Ramos (cell line): Measurements from ENCODE around the gene ATF6.

Experiments used
- in situ Hi-C: fragments of 300-500 bp; cut with MboI; formaldehyde crosslinking; loops from one replicate; pipeline ENCODE4 v1.14.3; 2022; ENCODE audit warnings: low sequenced_read_pairs; ENCODE audit not compliant: unreplicated experiment

Gene ATF6

DNA sequence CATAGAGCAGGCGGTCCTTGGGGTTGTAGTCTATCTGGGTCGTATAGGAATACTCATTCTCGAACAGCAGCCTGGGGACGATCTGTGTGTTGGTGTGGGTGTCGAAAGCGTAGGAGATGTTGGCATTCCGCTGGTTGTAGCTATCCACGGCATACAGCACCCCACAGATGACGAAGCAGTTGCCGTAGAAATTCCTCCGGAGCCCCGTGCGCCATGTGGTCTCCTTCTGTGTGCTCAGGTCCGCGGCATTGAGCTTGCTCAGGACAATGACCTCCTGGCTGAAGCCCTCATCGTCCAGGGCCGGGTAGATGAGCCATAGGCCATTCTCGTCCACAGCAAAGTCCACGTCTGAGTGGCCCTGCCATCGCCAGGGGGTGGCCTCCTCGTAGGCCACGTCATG is 217.6 kb downstream of the ATF6 start:
- in situ Hi-C loops = no loop called here

DNA sequence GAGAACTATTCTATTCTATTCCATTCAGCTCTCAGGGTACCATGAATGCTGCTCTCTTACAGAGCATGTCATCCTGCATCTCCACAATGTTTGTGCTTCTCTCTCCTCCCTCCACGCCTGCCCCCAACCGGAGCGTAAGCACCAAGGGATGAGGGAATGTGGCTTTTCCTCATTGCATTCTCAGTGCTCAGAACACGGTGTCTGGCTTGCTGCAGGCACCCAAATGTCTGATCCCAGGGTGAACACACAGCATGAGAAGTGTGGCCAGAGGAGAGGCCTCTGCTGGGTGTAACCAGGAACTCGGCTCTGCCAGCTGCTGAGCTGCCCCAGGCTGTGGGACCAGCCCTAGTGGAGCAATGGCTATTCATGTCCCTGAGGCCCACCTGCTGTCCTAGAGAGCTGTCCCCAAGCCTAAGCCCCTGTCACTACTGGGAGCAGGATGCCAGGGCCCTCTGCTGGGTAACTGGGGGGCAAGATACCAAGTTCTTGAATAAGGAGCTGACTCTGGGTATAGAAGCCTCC is 219.2 kb downstream of the ATF6 start:
- in situ Hi-C loops = no loop called here

DNA sequence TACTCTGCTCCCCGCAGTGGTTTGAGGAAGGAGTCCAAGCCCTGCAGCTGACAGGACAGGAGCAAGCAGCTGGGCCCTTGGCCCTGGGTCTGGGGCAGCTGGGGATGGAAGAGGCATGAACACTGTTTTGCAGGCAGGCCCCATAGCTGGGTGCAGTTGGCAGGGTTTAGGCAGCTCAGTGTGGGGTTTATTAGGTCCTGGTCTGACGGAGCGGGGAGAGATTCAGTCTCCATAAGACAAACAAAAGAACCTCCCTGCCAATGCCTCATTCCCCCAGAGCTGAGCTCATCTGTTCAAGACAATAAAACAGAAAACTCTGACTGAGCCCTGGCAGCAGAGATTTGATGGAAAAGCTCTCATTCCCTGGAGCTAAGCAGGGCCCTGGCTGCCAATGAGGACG is 220.2 kb downstream of the ATF6 start:
- in situ Hi-C loops = no loop called here

DNA sequence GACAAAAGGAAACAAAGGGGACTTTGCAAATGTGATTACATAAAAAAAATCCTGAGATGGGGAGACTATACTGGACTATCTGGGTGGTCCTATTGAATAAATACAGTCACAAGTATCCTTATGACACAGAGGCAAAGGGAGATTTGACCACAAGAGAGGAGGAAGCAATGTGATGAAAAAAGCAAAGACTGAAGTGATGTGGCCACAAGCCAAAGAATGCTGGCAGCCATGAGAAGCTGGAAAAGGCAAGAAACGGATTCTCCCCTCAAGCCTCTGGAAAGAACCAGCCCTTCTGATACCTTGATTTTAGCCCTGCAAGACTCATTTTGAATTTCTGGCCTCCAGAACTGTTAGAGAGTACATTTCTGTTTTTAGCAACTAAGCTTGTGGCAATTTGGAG is 221.2 kb downstream of the ATF6 start:
- in situ Hi-C loops = no loop called here

DNA sequence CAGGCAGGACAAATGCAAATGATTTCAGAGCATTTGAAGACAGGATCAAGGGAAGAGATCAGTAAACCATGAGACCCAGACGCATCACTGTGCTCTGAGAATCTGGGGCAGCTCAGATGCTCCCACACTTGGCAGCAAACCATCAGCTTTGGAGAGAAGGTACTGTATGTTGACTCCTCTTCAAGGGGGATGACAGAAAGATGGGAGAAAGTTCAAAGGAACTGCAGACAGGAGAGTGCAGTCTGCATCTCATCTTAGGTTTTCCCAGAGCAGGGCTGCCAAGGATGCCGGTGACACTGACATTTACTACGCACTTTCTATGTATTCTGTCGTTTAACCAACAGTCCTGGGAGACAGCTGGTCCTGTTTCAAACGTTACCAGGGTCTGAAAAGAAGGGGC is 221.8 kb downstream of the ATF6 start:
- in situ Hi-C loops = no loop called here

DNA sequence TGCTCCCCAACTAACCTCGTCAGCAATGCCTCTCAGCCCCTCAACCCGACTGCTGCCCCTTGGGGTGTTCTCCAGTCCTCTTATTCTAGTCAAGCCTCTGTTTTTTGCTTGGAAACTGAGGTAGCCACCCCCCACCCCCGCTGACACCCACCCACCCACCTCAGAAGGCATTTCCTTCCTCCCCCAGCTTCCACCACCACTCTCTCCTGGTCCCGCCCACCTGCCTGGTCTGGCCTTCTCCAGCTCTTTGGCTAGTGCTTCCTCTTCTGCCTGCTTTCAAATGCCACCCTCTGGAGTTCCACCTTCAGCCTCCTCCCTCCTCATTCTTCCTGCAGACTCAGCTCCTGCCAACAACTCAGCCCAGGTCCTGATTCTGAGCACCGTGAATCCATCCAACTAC is 222.3 kb downstream of the ATF6 start:
- in situ Hi-C loops = no loop called here

DNA sequence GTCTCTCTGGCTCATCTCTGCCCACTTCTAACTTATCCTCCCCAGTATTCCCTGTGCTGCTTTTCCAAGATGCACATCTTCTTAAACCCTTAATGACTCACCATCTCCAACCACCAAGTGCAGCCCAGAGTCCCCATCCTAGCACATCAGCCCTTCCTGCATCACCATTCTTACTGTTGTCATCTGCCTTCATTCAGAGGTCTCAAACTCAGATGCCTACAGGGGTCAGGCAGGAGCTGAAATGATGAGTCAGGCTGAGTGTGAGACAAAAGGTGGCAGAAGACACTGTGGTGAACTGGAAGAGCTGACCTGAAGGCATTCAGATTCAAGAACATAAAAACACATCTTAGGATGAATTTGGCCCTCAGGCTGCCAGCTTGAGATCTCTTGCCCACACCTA is 223.0 kb downstream of the ATF6 start:
- in situ Hi-C loops = no loop called here

DNA sequence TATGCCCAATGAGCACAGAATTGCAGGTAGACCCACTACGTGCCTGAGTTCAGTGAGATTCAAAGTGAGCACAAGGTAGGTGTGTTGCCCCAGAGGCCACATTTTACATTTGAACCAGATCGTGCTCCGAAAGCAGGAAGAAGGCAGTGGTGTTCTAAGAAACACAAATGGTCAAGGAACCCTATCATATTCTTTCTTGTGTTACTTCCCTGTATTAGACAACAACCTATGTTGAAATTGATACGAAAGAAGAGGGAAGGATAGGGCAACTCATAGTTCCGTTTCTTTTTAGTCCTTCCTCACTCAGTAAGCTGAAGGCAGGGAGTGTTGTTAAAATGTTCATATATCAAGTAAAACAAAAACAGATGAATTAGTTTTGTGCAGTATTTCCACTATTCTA is 223.7 kb downstream of the ATF6 start:
- in situ Hi-C loops = no loop called here

DNA sequence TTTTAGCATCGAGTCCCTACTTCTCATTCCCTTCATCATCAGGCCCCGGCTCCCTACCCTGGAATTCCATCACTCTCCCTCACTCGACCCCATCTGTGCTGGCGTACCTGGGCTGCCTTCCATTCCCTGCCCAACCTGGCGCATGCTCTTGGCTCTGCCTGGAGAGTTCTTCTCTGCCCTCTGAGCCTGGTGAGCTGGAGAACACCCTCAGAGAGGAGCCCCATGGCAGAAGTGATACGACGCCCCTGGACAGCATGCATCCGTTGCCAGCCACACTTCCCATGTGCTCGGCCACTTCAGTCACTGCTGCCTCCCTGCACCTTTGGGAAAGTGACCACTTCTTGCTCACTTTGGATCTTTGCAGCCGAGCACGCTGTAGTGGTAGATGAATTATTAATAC is 227.5 kb downstream of the ATF6 start:
- in situ Hi-C loops = no loop called here

DNA sequence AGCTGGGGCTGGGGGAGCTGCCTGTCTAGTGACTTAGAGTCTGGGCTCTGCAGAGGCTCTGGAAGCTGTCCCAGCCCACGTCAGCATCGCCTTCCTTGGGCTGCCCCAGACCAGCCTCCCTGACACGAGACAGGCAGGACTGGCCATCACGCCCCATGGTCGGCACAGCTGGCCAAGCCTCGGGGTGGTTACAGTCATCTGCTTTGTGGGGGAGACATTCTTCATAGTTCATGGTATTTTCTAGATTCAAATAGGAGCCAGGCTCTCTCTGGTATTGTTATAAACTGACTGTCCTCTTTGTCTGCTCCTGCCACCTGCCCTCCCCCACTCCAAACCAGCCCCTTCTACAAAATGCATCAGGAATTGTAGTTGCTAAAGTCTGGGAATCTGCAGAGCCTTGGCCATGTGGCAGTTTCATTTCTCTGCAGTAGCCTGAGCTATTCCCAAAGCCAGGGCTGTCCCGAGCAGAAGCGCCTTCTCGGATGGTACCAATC is 228.1 kb downstream of the ATF6 start:
- in situ Hi-C loops = no loop called here

DNA sequence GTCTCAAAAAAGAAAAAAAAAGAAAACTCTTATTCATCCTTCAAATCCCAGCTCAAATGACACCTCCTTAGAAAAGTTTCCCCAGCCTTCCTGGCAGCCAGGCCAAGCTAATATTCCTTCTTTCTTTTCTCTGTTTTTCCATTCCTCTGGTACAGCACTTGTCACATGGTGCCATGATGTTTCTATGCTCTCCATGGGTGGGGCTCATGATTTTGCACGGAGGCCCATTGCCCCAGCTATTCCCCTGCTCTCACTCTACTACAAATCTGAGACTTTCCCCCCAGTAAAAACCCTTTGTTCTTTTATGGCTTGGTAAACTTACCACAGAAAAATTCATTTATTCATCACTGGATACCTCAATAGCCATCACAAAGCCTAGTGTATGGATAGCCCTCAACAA is 231.0 kb downstream of the ATF6 start:
- in situ Hi-C loops = no loop called here

DNA sequence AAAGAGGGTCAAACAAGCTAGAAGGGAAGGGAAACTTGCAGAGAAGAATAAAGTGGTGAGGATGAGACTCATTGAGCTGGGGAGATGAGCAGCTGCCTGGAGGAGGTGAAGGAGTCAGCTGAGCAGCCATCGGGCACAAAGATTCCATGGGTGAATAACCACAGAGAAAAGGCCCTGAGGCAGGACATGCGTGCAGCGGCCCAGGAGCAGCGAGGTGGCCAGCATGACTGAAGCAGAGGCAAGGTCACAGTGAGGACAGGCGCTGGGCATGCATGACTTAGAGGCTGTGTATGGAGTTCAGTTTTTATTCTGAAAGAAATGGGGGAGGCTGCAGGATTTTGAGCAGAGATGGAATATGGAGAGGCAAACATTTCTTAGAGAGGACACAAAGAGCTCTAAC is 232.7 kb downstream of the ATF6 start:
- in situ Hi-C loops = no loop called here

DNA sequence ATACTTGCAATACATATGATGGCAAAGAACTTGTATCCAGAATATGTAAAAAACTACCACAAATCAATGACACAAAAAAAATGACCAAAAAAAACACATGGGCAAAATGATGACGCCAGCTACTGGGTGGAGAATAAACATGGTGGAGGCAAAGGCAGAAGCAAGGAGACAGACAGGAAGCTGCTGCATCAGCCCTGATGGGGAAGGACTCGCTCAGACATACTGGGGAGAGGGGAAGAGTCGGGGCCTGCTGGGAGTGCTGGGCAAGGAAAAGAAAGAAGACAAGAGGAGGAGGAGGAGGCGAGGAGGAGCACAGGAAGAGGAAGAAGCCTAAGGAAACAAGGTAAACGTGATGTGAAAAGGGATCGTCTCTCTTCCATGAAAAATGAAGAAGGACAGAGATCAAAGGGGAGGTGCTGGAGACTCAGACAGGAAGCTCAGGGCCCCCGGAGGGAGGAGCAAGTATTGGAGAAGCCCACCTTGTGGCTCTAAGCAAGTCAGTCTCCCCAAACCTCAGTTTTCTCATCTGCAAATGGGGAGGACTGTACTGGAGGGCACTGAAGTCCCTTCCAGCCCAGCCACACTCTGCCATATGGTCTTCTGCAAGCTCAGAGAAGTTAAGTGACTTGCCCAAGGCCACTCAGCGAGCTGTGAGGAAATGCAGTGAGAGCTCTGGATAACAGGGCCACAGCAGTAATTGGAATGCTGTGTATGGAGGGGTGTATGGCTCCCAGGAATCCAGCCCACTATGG is 233.4 kb downstream of the ATF6 start:
- in situ Hi-C loops = no loop called here

DNA sequence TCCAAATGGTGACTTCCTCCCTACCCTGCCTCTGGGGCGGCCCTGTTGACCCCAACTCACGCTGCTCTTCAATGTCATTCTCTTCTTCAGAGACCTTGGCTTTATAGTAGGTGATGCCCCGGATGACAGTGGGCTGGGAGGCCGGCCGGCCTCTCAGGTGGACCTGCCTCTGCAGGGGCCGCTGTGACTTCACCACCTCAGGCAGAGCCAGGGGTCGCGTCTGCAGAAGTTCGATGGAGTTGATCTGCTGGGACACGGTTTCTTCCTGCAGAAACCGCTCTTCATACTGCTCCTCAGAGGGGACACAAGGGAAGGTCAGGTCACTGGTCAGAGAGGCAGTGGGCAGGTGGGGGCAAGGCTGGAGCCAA is 233.9 kb downstream of the ATF6 start:
- in situ Hi-C loops = no loop called here

DNA sequence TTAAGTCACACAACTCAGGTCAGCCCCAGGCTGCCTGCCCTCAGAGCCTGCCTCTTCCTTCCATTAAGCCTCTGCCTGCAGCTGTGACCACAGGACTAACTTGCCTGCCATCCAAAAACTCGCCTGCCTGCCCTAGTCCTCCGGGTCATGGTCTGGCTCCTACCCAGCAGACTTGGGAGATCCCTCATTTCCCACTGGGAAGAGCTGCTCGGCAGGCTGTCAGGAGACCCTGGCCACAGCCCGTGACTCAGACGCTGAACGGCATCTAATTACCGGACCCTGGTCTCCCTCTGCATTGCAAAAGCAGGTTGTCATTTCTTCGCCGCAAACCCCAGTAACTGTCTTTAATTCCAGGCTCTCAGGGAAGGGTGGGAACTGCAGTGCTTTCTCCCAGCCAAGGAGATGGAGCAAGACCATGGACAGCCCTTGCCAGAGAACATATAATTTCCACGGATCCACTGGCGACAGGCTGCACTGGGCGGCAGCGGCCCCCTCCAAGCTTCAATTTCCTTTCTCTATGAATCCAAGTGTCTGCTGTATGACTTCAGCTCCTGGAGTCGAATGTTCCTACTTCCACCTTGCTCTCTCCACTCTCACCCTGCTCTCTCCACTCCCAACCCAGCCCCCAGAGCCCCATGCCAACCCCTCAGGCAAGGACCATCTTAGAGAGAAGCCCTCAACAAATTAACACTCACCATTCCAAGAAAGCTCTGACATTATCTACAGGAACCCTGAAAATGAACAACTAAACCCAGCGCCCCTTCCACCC is 237.1 kb downstream of the ATF6 start:
- in situ Hi-C loops = no loop called here

DNA sequence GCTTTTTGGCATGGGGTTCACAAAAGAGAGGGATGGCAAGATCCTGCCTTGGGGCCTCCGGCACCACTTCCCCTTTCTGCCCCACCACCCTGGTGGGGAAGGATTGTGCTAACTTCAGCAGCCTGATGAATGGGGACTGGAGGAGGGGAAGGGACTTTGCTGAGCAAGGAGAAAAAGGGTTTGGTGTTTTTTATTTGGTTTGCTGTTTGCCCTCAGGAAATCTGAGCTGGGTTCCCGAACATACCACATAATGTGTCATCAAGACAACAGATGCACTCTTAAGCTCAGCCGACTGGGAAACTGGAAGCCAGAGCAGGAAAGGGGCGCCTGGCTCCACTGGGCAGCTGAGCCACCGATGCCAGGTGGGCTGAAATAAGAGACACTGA is 237.7 kb downstream of the ATF6 start:
- in situ Hi-C loops = no loop called here

DNA sequence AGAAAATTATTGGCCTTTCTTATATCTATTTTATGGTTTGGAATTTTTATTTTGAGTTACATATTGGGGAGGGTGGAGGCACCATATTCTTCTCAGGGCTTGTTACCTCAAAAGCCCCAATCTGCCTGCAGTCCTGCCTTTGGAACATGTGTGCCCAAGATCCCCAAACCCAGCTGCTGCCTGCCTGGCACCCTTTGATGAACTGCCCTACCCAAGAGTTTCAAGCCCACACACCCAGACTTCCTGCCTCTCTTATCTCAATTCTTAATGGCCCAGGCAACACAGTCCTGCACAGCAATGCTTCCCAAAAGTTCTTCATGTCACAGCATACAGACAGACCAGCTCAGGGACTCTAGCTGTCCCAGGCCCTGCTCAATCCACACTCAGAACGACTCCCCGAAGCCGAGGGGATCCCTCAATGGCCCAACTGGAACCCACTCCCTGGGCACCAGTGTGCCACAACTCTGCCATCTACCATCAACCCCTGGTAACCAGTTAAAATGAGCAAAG is 238.4 kb downstream of the ATF6 start:
- in situ Hi-C loops = no loop called here

DNA sequence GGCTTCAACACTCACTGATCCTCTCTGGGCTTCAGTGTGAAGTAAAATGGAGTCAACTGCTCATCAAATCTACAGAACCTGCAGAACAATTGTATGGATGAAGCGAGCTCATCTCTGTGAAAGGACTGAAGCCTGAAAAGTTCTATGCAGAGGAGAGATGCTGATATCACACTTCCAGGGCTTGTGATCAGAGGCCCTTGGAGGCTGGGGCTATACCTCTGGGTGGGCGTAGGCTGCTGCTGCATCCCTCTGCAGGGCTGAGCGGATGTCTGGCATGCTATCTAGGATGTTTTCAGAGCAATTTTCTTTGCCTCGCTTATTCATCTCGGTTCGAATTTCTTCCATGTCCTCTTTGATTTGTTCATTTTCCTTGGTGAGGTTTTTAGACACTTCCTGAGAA is 240.0 kb downstream of the ATF6 start:
- in situ Hi-C loops = no loop called here

DNA sequence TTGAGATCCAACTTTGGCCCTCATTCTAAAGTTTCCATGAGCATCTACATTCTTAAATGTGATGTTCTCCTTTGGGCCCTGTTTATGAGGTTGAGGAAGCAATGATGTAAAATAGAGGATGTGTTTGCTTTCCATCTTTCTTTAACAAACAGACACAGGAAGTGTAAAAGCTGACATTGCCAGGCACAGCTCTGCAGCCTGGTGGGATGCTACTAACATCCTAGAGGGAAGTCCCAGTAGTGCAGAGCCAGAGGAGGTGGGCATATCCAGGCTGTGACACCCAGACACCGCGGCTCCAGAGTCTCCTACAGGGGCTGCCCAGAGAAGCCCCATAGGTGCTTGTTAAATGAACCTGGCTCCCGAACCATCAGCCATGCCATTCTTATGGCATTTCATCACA is 241.3 kb downstream of the ATF6 start:
- in situ Hi-C loops = no loop called here

DNA sequence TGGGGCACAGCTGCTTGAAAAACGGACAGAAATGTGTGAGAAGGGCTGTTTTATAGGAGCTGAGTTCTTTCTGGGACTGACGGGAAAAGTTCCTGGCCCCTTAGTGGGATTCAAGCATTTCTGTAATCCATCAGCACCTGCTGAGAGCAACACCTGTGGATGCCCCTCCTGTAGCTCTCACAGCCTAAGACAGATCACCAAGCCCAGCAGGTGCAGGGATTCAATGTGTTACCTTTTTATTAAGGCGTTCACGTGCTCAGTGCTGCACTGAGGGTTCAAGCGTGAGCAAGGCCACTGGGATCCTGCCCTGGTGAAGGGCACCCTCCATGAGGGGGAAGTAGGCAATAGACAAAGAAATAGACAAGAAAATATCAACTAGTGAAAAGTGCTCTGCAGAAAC is 242.7 kb downstream of the ATF6 start:
- in situ Hi-C loops = no loop called here

DNA sequence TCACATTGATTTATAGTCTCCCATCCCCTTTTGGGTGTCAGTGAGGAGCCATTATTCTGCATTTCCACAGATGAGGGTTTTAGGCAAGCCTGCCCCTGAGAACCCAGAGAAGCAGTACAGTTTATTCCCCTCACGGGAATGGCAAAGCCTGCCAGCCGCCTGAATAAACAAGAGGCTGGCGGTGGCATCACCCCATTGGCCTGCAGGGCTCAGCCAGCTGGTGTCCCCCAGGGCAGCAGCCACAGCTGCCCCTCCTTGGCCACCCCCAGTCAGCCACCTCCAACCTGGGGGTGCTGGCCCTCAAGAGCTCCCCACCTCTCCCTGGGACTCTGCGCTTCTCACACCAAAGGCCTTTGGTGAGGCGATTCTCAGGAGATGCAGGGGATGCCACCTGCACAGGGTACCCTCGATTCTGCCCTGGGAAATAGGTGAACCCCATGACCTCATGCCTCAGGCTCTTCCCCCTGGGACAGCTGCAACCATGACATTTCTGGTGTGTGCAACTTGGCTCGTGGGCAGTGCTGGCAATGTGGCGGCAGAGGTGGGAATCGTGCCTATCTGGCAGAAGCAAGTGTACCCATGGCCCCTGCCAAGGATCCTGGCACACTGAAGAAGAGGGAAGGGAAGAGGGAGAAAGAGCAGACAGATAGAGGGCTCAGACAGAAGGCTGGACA is 243.5 kb downstream of the ATF6 start:
- in situ Hi-C loops = no loop called here
